G401 (cell line): ENCODE measurements around the gene TXNRD2. TPM values are rescaled to one million over a fixed set of nuclear protein-coding genes. Genes with fewer than 3 reads are reported as not detected.
"Not testable (repeated sequence)": the region's sequence is repeated elsewhere in the genome, so short reads cannot be mapped to it uniquely, and the experiment has no call there.

Experiments used
- DNase-seq: peaks from one replicate; pipeline ENCODE4 v3.0.0-alpha.2; 2015; ENCODE audit warnings: low spot score
- in situ Hi-C: cut with HindIII; loops from 2 replicates; pipeline ENCODE4 v1.10.0; 2016; ENCODE audit warnings: low sequenced_read_pairs, mixed read lengths
- total RNA-seq: library from RNA; depleted of rRNA; stranded (reverse); fragments of >200 nt; shearing (Covaris generic); gene quantifications from 2 replicates; pipeline ENCODE4 v1.2.3, GENCODE V29; 2014

TXNRD2 gene
- total RNA-seq, 1 experiment from 2014 or later: 96.6 TPM

DNA sequence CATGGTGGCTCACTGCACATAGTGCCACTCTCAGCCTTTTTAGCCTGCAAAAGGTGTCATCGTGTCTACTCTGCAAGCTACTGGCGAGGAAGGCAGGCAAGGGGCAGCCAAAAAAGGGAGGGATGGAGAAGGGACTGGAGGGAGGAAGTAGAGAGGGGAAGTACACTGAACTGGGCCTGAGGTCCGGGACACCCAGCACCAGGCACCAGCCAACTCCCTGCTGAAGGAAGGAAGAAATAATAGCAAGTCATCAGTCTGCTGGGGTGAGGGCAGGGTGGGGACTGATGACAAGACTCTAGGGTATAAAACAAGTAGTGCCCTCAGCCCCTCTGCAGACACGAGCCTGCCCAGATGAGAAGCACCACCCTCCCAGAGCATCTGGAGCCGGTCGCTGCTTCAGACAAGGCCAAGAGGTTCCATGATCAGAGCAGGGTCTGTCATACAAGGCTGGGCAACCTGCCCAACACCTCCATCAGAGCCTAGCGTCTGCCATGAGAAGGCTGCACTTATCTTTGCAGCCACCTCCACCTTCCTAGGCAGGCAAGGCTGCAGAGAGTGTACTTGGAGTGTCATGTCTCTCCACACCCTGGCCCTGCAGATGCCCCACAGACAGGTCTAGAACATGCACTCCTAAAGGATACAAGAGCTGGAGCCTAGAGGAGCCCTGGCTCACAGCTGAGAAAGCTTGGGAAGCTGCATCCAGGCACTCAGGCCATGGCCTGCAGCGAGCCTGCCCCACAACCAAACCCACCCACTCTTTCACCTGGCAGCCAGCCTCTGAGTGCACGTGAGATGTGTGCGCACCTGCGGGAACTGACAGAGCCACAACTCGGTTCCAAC, 9.0 kb downstream of the TXNRD2 start:
- in situ Hi-C loops: no loop called here
- peak; percentile 60 for DNase-seq

DNA sequence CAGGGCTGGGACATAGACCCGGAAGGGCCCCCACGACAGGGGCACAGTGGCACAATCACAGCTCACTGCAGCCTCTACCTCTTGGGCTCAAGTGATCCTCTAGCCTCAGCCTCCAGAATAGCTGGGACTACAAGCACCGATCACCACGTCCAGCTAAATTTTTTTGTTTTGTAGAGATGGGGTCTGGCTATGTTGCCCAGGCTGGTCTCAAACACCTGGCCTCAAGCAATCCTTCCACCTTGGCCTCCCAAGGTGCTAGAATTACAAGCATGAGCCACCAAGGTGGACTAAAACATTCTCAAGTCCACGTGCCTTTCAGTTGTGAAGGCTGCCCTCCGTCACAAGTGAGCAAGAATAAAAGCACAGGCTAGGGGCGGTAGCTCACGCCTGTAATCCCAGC, 10.1 kb downstream of the TXNRD2 start:
- in situ Hi-C loops: no loop called here
- no peak for DNase-seq

DNA sequence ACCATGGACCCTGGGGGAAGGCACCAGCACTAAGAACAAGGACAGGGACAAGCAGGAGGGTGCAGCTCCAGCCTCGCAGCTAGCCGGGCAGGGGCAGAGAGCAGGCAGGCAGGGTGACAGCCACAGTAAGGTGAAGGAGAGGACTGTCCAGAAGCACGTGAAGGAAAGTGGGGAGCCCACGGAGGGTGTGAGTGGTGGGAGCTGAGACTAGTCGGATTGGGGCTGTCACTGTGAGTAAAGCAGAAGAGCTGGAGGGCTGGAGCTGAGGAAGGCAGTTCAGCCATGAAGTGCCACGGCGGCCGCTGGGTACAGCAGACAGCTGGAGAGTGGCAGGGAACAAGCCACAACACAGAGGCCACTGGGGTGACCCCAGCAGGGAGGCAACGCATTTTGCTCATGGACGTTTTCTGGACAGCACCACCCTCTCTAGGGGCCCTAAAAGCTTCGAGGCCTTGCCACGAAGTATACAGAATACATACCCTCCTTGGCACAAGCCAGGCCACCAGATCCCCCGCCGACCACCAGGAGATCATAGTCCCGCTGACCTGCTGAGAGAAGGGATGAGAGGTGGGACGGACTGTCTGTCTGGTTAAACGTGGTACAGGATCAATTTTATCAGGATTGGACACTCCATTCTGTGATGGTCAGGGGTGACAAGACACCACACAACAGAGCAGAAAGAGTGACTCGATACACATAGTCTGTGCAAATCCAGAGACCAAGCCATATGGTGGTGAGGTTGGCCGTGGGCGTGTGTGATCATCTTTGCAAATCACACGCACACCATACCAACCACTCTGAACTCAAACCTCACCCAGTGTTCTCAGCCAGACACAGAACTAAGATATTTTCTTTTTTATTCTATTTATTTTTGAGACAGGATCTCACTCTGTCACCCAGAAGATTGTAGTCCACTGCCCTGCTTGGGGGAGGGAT, 10.8 kb downstream of the TXNRD2 start:
- DNase-seq: no peak
- in situ Hi-C loops: no loop called here

DNA sequence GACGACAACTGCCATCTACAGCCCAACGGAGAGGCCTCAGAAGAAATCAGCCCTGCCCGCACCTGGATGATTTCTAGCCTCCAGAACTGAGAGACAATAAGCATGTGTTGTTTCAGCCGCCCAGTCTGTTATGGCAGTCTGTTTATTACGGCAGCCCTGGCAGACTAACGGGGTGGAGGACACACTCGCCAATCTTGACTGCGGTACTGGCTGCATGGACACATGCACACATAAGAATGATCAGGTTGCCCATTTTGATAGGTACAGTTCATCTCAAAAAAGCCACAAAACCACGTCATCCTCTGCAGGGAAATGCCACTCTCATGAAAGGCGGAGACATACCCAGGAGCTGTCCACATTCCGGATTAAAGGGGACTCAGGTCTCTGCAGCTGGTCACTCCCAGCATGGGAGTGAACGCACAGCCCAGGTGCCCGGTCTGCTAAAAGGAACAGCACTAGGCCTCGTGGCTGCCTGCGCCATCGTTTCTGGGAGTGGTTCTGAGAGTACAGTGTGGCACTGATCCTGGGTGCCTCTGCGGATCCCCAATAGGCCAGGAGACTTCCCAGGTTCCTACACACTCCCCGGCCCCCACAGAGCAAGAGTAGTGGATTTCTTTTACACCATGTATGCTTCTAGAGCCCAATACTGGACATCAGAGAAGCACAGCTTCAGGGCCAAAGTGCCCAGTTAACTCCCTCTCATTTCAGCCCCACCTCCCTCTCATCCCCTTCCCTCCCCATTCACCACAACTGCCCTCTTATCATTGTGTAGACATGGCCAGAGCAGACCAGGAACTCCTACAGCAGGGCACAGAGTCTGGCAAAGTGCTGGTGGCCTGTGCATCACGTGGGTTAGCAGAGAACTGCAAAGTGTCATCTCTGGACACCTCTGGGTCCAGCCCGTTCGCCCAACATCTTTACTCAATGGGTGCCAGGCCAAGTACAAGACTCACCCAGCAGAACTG, 11.8 kb downstream of the TXNRD2 start:
- in situ Hi-C loops: no loop called here
- DNase-seq: peak; percentile 90

DNA sequence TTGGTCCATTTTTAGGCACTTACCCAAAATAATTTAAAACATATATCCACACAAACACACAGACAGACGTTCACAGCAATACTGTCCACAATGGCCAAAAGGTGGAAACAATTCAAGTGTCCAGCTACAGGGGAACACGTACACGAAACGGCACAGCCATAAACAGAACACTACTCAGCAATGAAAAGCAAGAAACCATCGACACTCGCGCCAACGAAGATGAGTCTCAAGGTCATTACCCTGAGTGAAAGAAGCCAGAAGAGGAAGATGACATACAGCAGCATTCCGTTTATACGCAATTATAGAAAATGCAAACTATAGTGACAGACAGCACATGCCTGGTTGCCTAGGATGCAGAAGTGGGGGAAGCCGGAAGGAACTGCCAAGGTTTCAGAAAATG, 13.4 kb downstream of the TXNRD2 start:
- DNase-seq: no peak
- in situ Hi-C loops: no loop called here

DNA sequence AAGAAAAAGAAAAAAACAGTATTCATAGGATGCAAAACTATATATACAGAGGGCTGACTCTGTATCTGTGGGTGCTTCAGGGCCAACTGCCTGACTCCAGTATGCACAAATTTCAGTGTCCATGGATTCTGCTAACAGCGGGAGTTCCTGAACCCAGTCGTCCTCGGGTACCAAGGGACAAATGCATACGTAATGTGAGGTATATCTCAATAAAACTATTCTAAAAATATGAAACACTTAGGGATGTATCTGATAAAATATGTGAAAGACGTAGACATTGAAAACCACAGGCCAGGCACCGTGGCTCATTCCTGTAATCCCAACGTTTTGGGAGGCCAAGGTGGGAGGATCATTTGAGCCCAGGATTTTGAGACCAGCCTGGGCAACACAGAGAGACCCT, 13.9 kb downstream of the TXNRD2 start:
- DNase-seq: no peak
- in situ Hi-C loops: no loop called here

DNA sequence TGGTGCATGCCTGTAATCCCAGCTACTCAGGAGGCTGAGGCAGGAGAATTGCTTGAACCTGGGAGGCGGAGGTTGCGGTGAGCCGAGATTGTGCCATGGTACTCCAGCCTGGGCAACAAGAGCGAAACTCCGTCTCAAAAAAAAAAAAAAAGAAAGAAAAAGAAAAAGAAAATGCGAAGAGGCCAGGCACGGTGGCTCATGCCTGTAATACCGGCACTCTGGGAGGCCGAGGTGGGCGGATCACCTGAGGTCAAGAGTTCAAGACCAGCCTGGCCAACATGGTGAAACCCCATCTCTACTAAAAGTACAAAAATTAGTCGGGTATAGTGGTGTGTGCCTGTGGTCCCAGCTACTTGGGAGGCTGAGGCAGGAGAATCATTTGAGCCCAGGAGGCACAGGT, 15.6 kb downstream of the TXNRD2 start:
- in situ Hi-C loops, DNase-seq: not testable (repeated sequence)

DNA sequence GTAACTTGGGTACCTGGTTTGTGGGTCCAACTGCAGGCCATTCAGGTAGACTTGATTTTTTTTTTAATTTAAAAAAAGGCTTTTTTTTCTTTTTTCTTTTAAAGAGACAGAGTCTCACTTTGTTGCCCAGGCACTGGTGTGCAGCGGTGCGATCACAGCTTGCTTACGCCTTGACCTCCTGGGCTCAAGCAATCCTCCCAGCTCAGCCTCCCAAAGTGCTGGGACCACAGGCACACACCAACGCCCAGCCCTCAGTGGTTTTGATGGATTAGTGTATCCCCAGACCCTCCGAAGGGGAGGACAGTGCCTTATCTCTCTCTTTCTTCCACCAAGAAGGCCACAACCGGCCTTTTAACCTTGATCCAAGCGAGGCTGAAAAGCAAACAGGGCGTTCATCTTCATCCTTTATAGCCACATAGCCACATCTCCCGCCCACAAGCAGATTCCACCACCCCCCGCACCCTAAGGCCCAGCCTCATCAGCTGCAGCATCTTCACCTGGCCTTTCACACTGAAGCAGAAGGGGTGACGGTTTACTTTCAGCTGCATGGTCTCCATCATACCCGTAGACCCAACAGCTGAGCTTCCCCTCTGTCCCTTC, 17.6 kb downstream of the TXNRD2 start:
- in situ Hi-C loops: no loop called here
- no peak for DNase-seq

DNA sequence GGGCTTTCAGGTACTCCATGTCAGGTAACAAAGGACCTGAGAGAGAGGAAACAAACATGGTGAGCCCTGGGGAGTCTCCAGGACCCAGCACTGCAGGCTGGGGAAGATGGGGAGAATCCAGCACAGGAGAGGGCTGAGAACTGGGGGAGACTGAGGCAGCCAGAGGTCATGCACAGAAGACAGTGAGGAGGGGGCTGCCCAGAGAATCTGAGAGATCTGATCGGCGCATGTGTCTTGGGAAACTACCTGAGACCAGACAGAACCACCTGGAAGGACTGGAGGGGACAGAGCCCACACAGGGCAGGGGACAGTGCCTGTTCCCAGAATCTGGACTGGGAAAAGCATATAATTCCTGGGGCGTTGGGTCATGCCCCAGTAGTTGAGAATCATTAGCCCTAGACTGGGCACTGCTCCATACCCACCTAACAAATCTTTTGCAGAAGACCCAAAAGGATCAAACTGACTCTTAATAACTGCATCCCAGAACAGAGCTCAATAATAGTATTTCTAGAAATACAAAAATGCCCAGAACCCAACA, 20.0 kb downstream of the TXNRD2 start:
- DNase-seq: no peak
- in situ Hi-C loops: no loop called here

DNA sequence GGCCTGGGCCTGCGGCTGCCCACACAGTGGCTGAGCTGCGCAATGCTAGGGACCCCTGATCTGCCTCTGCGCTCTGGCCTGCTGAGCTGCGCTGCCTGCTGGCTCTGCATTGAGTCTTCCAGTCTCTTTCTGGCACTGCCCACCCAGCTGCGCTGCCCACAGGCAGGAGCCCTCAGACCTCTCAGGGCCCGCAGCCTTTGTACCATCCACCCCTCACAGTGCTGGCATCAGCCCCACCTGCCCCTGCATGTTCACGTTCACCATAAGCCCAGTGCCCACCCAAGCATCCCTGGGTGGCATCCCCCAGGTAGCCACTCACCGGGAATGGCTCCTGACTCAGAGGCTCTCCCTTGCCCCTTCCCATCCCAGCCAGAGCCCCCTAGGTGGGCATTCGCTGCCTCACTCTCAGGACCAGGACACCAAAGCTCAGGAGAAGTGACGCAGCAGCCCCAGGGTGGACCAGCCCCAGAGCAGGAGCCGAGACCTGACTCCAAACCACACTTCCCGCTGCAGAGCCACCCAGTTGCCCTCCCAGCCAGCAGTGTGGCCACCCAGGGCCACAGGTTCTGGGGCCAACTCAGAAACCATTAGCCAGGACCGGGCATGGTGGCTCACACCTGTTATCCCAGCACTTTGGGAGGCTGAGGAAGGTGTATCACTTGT, 21.8 kb downstream of the TXNRD2 start:
- in situ Hi-C loops: no loop called here
- no peak for DNase-seq

DNA sequence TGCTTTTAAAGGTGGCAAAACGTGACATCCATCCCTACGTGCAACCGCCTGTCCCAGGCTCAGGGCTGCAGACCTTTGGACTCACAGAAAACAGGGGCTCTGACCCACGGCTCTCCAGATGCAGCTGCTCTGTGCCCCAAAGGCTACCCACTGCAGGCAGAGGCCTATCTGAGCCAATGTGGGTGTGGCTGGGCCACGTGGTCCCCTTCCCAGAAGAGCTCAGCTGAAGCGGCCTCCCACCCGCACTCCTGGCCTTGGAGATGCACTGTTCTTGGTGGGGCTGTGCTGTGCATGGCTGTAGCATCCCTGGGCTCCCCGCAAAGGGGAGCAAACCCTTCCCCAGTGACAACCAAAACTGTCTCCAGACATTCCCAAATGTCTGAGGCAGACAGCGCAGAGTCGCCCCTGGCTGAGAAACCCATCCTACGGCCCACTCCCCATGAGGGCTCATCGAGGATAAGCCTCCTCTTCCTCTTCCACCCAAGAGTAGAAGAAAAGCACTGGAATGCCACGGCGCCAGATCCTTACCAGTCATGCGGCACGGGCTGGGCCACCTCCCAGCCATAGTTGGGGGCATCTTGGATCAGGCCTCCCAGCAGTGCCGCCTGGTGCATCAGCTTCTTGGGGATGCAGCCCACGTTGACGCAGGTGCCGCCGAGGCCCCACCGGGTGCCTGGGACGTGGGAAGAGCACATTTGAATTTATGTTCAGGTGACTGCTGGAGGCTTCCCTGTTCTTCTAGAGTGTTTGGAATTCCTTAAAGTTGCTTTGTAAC, 23.1 kb downstream of the TXNRD2 start:
- in situ Hi-C loops: no loop called here
- no peak for DNase-seq

DNA sequence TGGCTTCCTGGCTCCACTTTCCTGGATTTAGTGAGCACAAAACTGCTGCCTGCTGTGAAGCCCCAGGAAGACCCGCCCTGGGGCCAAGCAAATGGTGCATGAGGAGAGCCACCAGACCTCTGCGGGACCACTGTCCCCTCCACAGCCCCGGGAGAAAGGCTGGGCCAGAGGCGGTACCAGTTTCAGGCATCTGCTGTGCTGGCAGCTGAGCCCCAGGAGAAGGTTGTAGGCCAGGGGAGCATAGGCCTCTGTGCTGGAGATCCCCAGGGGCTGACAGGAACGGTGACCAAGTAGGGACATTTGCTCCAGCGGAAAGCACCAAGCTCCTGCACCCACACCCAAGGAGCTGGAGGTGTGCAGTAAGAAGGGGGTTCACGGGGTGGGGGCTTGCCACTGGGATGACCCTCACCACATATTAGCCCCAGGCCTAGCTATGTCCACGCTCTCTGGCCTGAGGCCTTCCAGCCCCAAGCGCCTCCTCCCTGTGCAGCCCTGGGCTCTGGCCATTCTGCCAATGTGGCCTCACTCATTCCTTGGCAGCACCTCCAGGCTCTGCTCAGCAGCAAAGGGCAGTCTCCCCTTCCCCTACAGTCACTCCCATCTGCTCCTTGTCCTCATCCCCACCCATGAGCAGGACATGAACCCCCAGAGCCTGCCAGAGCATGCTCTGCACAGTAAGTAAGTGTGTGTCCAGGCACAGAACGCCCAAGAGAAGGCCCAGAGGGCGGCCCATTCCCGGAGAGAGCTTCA, 24.1 kb downstream of the TXNRD2 start:
- peak; percentile 69 for DNase-seq

DNA sequence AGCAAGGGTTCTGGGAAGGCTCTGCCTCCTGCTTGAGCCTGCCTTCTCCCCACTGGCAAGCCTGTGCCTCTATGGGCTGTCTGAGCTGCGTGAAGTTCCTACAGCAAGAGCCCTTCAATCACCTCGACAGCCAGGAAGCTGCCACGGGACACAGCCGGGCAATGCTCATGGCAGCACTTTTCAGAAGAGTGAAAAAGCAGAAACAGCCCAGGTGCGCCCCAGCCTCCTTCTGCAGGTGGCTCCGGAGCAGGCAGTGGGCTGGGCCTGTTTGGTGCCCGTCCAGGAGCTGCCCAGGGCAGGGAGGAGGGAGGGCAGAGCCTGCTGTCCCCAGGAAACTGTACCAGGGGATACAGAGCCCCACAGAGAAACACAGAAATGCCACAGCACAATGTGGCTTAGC, 24.7 kb downstream of the TXNRD2 start:
- in situ Hi-C loops: no loop called here

More for the DNA sequence above, 24.1 kb downstream of the TXNRD2 start:
- in situ Hi-C loops: no loop called here

DNA sequence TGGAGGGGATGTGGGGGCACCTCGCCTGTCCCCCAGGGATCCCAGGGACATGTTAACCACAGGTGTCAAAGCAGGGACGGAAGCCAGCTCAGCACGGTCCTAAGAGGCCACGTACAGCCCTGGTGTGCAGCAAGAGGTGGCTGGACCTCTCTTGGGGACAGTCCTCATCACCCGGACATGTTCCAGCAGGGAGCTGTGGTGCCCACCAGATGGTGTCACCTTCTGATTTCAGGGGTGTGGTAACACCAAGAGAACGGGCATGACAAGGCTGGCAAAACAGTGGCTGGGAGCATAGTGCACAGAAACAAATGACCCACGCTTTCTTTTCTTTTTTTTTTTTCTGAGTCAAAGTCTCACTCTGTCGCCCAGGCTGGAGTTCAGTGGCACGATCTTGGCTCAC, 25.6 kb downstream of the TXNRD2 start:
- no peak for DNase-seq
- in situ Hi-C loops: no loop called here

More for the DNA sequence above, 24.7 kb downstream of the TXNRD2 start:
- peak; percentile 56 for DNase-seq

DNA sequence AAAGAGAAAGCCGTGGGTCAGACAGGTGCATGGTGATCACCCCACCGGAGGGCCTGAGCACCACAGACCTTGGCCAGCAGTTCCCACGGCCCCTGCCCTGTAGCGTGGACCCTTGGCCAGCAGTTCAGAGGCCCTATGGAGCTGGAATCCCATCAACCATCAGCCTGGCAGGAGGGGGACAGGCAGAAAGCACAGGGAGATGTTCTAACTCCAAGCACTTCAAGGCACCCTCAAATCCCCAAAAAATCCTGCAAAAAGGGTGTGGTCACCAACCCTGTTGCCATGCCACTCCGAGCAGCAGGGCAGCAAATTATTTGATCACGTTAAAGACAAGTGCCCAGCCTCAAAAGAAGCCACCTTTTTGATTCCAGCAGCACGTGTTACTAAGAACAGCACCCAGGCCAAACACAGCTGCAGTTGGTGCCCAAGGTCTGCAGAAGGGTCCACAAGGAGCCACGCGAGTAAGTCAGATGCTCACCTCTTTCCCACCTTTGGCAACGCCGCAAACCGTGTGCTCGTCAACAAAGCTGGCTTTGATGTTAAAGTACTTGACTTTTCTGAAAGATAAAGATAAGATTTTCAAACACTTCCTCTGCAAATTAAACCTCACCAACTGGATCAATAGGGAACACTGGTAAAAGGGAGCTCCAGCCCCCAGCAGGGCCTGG, 26.2 kb downstream of the TXNRD2 start:
- no peak for DNase-seq
- in situ Hi-C loops: no loop called here
